ENCODE measurements around the gene ZNF766. TPM values are rescaled to one million over a fixed set of nuclear protein-coding genes. Genes with fewer than 3 reads are reported as not detected.
"Not testable (repeated sequence)": the region's sequence is repeated elsewhere in the genome, so short reads cannot be mapped to it uniquely, and the experiment has no call there.

ZNF766 gene
- total and polyA plus RNA-seq, 2 experiments from 2014 or later: 10.9 to 27.9 TPM

GRCh38 chr19:52248241-52248640, 21.1 kb upstream of the ZNF766 start:
- peak; percentile 62 to 68 for DNase-seq (ENCODE audit: low read depth in 1 of 2, low spot score in 1 of 2)
- Histone ChIP-seq H3K4me3 (no peak overlapping the region), H3K27ac (no peak overlapping the region), H3K4me1 (ENCODE audit: low read depth) (no peaks in the 10 kb centered on the region), H3K36me3 (no peaks in the 10 kb centered on the region), H3K9me3 (ENCODE audit: low read depth) (no peaks in the 10 kb centered on the region), H3K27me3 (no peaks in the 10 kb centered on the region)
- TF ChIP-seq, protein P1, sequence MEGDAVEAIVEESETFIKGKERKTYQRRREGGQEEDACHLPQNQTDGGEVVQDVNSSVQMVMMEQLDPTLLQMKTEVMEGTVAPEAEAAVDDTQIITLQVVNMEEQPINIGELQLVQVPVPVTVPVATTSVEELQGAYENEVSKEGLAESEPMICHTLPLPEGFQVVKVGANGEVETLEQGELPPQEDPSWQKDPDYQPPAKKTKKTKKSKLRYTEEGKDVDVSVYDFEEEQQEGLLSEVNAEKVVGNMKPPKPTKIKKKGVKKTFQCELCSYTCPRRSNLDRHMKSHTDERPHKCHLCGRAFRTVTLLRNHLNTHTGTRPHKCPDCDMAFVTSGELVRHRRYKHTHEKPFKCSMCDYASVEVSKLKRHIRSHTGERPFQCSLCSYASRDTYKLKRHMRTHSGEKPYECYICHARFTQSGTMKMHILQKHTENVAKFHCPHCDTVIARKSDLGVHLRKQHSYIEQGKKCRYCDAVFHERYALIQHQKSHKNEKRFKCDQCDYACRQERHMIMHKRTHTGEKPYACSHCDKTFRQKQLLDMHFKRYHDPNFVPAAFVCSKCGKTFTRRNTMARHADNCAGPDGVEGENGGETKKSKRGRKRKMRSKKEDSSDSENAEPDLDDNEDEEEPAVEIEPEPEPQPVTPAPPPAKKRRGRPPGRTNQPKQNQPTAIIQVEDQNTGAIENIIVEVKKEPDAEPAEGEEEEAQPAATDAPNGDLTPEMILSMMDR (IDR thresholded peaks at IDR 0.05; ENCODE audit: low read depth, low read length): peak; percentile 45

DNA sequence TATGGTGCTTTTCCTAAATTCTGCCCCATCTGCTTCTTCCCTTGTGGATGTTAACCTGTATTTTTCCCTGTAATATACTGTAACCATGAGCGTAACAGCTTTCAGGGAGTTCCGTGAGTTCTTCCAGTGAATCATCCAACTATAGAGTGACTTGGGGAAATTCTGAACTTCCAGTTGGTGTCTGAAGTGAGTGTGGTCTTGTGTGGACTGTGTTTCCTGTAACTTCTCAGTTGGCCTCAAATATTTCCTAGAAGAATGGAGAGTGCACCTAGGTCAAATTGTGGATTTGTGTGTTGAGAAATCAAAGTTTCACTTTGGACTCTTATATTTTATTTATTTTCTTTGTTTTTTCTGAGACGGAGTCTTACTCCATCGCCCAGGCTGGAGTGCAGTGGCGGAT, 11.0 kb upstream of the ZNF766 start:
- no peak overlapping the region for H3K4me3 ChIP-seq
- no peaks in the 10 kb centered on the region for H3K36me3 ChIP-seq
- H3K9me3 ChIP-seq (ENCODE audit: low read depth): no peaks in the 10 kb centered on the region
- peak in 1 of 2 donors; percentile 16 for DNase-seq (ENCODE audit: low read depth in 1 of 2, low spot score in 1 of 2)
- H3K27ac ChIP-seq: no peak overlapping the region
- TF ChIP-seq, protein P1 (IDR thresholded peaks at IDR 0.05; ENCODE audit: low read depth, low read length): no peak
- H3K27me3 ChIP-seq: no peaks in the 10 kb centered on the region
- H3K4me1 ChIP-seq (ENCODE audit: low read depth): no peaks in the 10 kb centered on the region

DNA sequence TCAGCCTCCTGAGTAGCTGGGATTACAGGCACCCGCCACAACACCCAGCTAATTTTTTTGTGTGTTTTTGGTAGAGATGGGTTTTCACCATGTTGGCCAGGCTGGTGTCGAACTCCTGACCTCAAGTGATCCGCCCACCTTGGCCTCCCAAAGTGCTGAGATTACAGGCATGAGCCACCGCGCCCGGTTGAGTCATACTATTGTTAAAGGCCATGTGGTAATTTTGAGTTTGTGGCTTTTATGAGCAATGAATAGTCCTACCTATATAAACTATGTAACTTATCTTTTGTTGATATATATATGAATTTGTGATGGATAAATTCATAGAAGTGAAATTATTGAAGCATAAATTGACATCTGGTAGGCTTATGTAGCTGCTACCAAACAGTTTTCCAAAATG, 3.8 kb upstream of the ZNF766 start:
- not testable (repeated sequence) for H3K36me3 ChIP-seq; H3K9me3 ChIP-seq (ENCODE audit: low read depth); H3K4me3 ChIP-seq; H3K27ac ChIP-seq; DNase-seq (ENCODE audit: low read depth in 1 of 2, low spot score in 1 of 2); H3K4me1 ChIP-seq (ENCODE audit: low read depth); H3K27me3 ChIP-seq

DNA sequence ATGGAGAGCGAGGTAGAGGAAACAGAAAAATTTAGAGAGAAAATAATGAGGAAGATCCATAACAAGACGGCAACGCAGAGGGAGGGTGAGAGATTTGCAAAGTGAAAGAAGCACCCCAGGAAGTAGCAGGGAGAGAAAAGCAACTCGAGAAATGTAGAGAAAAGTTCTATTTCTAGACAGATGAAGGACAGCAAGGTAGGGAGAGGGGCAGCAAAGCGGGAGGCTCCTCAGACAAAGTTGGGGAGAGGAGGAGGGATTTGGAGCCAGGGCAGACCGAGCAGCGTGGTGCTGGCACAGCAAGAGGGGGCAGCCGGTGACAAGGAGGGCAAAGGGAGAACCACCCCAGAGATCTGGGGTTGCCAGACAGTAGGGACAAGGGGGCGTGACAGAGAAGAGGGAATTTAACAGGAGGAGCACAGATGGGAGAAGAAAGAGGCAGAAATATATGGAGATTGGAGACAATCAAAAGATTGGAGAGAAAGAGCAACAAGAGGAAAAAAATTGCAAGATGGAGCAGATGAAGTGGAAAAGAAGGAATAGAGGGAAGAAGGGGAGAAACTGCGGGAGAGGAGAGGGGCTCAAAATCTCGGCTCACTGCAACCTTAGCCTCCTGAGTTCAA, 989 bp downstream of the ZNF766 start:
- DNase-seq (ENCODE audit: low read depth in 1 of 2, low spot score in 1 of 2): no peak

GRCh38 chr19:52273301-52273700, 3.9 kb downstream of the ZNF766 start:
- H3K27me3 ChIP-seq: no peaks in the 10 kb centered on the region
- H3K9me3 ChIP-seq (ENCODE audit: low read depth): no peaks in the 10 kb centered on the region
- H3K4me1 ChIP-seq (ENCODE audit: low read depth): peaks cover 2% of the 10 kb centered on the region
- no peak overlapping the region for H3K27ac ChIP-seq
- no peak for DNase-seq (ENCODE audit: low read depth in 1 of 2, low spot score in 1 of 2)
- TF ChIP-seq, protein P1 (IDR thresholded peaks at IDR 0.05; ENCODE audit: low read depth, low read length): no peak
- no peaks in the 10 kb centered on the region for H3K36me3 ChIP-seq
- no peak overlapping the region for H3K4me3 ChIP-seq

More for the DNA sequence above, 989 bp downstream of the ZNF766 start:
- Histone ChIP-seq H3K36me3 (no peaks in the 10 kb centered on the region), H3K4me1 (ENCODE audit: low read depth) (peaks cover 2% of the 10 kb centered on the region), H3K9me3 (ENCODE audit: low read depth) (no peaks in the 10 kb centered on the region), H3K27me3 (no peaks in the 10 kb centered on the region), H3K4me3 (peak overlapping the region; percentile 95), H3K27ac (peak overlapping the region; percentile 97)
- TF ChIP-seq, protein P1 (IDR thresholded peaks at IDR 0.05; ENCODE audit: low read depth, low read length): no peak

- no peak overlapping the region for H3K27ac ChIP-seq
- DNase-seq (ENCODE audit: low read depth in 1 of 2, low spot score in 1 of 2): no peak
- H3K4me1 ChIP-seq (ENCODE audit: low read depth): peaks cover 2% of the 10 kb centered on the region
- H3K9me3 ChIP-seq (ENCODE audit: low read depth): no peaks in the 10 kb centered on the region
- TF ChIP-seq, protein P1 (IDR thresholded peaks at IDR 0.05; ENCODE audit: low read depth, low read length): no peak
- H3K27me3 ChIP-seq: no peaks in the 10 kb centered on the region
- H3K4me3 ChIP-seq: no peak overlapping the region
- H3K36me3 ChIP-seq: no peaks in the 10 kb centered on the region
Measured at GRCh38 chr19:52274191-52274590, 4.8 kb downstream of the ZNF766 start.
